GM12864 (cell line): Measurements from ENCODE around the gene ALK.

ENCODE experiments used
- DNase-seq: peaks from one replicate; pipeline ENCODE4 v3.0.0-alpha.2; 2011; ENCODE audit warnings: low read depth
- H3K4me3 ChIP-seq: 2 replicates; pipeline ENCODE4 v1.5.1; 2011; ENCODE audit warnings: mild to moderate bottlenecking, low read depth, low read length, control low read depth
- CTCF ChIP-seq: IDR thresholded peaks from 2 replicates; pipeline ENCODE4 v1.5.1; 2011; ENCODE audit warnings: low read depth, mild to moderate bottlenecking, moderate library complexity, low read length, control low read depth, inconsistent platforms; ENCODE audit errors: missing control alignments

The ALK gene

DNA sequence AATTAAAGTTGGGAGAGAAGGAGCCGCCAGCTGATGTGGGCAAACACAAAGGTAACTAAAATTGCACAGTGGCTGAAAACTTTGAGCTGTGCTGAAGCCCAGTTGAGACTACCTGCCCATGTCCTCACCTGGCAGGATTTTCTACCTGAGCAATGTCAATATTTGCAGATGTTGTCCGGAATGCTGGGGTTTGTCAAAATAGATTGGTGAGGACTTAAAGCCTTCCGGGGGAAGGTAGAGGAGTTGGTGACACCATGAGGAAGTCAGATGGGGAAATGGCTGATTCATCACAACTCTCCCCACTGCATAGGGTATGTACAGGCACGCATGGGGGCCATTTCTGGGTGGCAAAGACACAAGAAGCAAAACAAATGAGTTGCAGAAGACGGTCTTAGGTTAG is 114.9 kb downstream of the ALK start:
- H3K4me3 ChIP-seq = no peak overlapping the region
- no peak for DNase-seq
- TF ChIP-seq CTCF = no peak

GRCh38 chr2:29804671-29805070 is 116.7 kb downstream of the ALK start:
- DNase-seq = no peak
- H3K4me3 ChIP-seq = no peak overlapping the region
- no peak for TF ChIP-seq CTCF

- DNase-seq = no peak
- no peak for TF ChIP-seq CTCF
- no peak overlapping the region for H3K4me3 ChIP-seq
Observed at GRCh38 chr2:29803537-29803936, 117.8 kb downstream of the ALK start.

- TF ChIP-seq CTCF = no peak
- no peak for DNase-seq
- no peak overlapping the region for H3K4me3 ChIP-seq
Observed at GRCh38 chr2:29802986-29803385, 118.4 kb downstream of the ALK start.

- no peak for TF ChIP-seq CTCF
- H3K4me3 ChIP-seq = no peak overlapping the region
- DNase-seq = no peak
Observed at GRCh38 chr2:29799628-29800027, 121.8 kb downstream of the ALK start.

GRCh38 chr2:29797916-29798315 is 123.5 kb downstream of the ALK start:
- TF ChIP-seq CTCF = no peak
- DNase-seq = no peak
- H3K4me3 ChIP-seq = no peak overlapping the region

GRCh38 chr2:29796446-29796845 is 124.9 kb downstream of the ALK start:
- H3K4me3 ChIP-seq = no peak overlapping the region
- no peak for DNase-seq
- no peak for TF ChIP-seq CTCF
